HUES48 (cell line): Measurements from ENCODE around the gene PTPN22.

Experiments used
- H3K27ac ChIP-seq: one replicate; pipeline ENCODE4 v1.7.0; 2013; ENCODE audit warnings: low read depth, low read length, inconsistent platforms
- H3K27me3 ChIP-seq: 2 replicates; pipeline ENCODE4 v1.6.1; 2013; ENCODE audit warnings: mild to moderate bottlenecking, low read length; ENCODE audit not compliant: control insufficient read depth, insufficient read depth
- H3K36me3 ChIP-seq: 2 replicates; pipeline ENCODE4 v1.6.1; 2013; ENCODE audit warnings: low read length; ENCODE audit not compliant: control insufficient read depth, insufficient read depth
- H3K4me1 ChIP-seq: 2 replicates; pipeline ENCODE4 v1.6.1; 2013; ENCODE audit warnings: mild to moderate bottlenecking, low read length; ENCODE audit not compliant: control insufficient read depth, insufficient read depth
- H3K4me3 ChIP-seq: 2 replicates; pipeline ENCODE4 v1.5.1; 2013; ENCODE audit warnings: mild to moderate bottlenecking, low read depth, low read length
- H3K9ac ChIP-seq: 2 replicates; pipeline ENCODE4 v1.6.1; 2013; ENCODE audit warnings: mild to moderate bottlenecking, low read depth, low read length, moderate library complexity
- H3K9me3 ChIP-seq: 2 replicates; pipeline ENCODE4 v1.6.1; 2013; ENCODE audit warnings: low read length; ENCODE audit not compliant: control insufficient read depth, insufficient read depth

Gene PTPN22

GRCh38 chr1:113811156-113811887 lies 60.2 kb downstream of the PTPN22 start:
- H3K4me3 ChIP-seq = peak overlapping the region; percentile 97
- H3K36me3 ChIP-seq = no peaks in the 10 kb centered on the region
- H3K9ac ChIP-seq = peak overlapping the region; percentile 75
- no peaks in the 10 kb centered on the region for H3K27me3 ChIP-seq
- H3K4me1 ChIP-seq = 0 out of 2 replicates have a peak, but pooled peaks cover 6% of the 10 kb centered on the region
- H3K27ac ChIP-seq = peak overlapping the region; percentile 94
- no peaks in the 10 kb centered on the region for H3K9me3 ChIP-seq

GRCh38 chr1:113809670-113810602 lies 61.6 kb downstream of the PTPN22 start:
- no peaks in the 10 kb centered on the region for H3K27me3 ChIP-seq
- H3K4me3 ChIP-seq = peak overlapping the region; percentile 97
- no peak overlapping the region for H3K9ac ChIP-seq
- no peaks in the 10 kb centered on the region for H3K36me3 ChIP-seq
- H3K4me1 ChIP-seq = 0 out of 2 replicates have a peak, but pooled peaks cover 6% of the 10 kb centered on the region
- no peaks in the 10 kb centered on the region for H3K9me3 ChIP-seq
- H3K27ac ChIP-seq = no peak overlapping the region

- no peaks in the 10 kb centered on the region for H3K36me3 ChIP-seq
- H3K9me3 ChIP-seq = no peaks in the 10 kb centered on the region
- H3K27me3 ChIP-seq = no peaks in the 10 kb centered on the region
- H3K4me1 ChIP-seq = peaks cover 13% of the 10 kb centered on the region
- no peak overlapping the region for H3K9ac ChIP-seq
- H3K27ac ChIP-seq = no peak overlapping the region
- no peak overlapping the region for H3K4me3 ChIP-seq
These were observed 62.9 kb downstream of the PTPN22 start for GRCh38 chr1:113808450-113809195.

GRCh38 chr1:113805639-113806038 lies 65.9 kb downstream of the PTPN22 start:
- peaks cover 13% of the 10 kb centered on the region for H3K4me1 ChIP-seq
- no peaks in the 10 kb centered on the region for H3K36me3 ChIP-seq
- no peak overlapping the region for H3K4me3 ChIP-seq
- H3K9ac ChIP-seq = no peak overlapping the region
- H3K9me3 ChIP-seq = no peaks in the 10 kb centered on the region
- H3K27ac ChIP-seq = no peak overlapping the region
- H3K27me3 ChIP-seq = no peaks in the 10 kb centered on the region

GRCh38 chr1:113805256-113805531 lies 66.3 kb downstream of the PTPN22 start:
- no peaks in the 10 kb centered on the region for H3K27me3 ChIP-seq
- no peak overlapping the region for H3K27ac ChIP-seq
- no peak overlapping the region for H3K9ac ChIP-seq
- no peaks in the 10 kb centered on the region for H3K36me3 ChIP-seq
- peaks cover 10% of the 10 kb centered on the region for H3K4me1 ChIP-seq
- H3K4me3 ChIP-seq = no peak overlapping the region
- no peaks in the 10 kb centered on the region for H3K9me3 ChIP-seq

GRCh38 chr1:113804421-113805255 lies 66.9 kb downstream of the PTPN22 start:
- Histone ChIP-seq H3K27me3 (no peaks in the 10 kb centered on the region), H3K4me1 (peaks cover 7% of the 10 kb centered on the region), H3K36me3 (no peaks in the 10 kb centered on the region), H3K9me3 (no peaks in the 10 kb centered on the region), H3K9ac (no peak overlapping the region), H3K27ac (no peak overlapping the region), H3K4me3 (no peak overlapping the region)

- Histone ChIP-seq H3K36me3 (peaks cover 6% of the 10 kb centered on the region), H3K27me3 (no peaks in the 10 kb centered on the region), H3K9me3 (no peaks in the 10 kb centered on the region), H3K27ac (no peak overlapping the region), H3K9ac (no peak overlapping the region), H3K4me3 (no peak overlapping the region), H3K4me1 (peaks cover 7% of the 10 kb centered on the region)
These were observed 69.0 kb downstream of the PTPN22 start for GRCh38 chr1:113802367-113803007.

- Histone ChIP-seq H3K4me1 (peaks cover 7% of the 10 kb centered on the region), H3K4me3 (no peak overlapping the region), H3K27me3 (no peaks in the 10 kb centered on the region), H3K9ac (no peak overlapping the region), H3K36me3 (peaks cover 23% of the 10 kb centered on the region), H3K27ac (no peak overlapping the region), H3K9me3 (no peaks in the 10 kb centered on the region)
These were observed 71.0 kb downstream of the PTPN22 start for GRCh38 chr1:113800487-113800886.

- peaks cover 30% of the 10 kb centered on the region for H3K36me3 ChIP-seq
- H3K9me3 ChIP-seq = no peaks in the 10 kb centered on the region
These were observed 74.0 kb downstream of the PTPN22 start for GRCh38 chr1:113797472-113797871.

More at GRCh38 chr1:113797472-113797871, 74.0 kb downstream of the PTPN22 start:
- H3K27ac ChIP-seq = no peak overlapping the region
- no peaks in the 10 kb centered on the region for H3K27me3 ChIP-seq
- no peaks in the 10 kb centered on the region for H3K4me1 ChIP-seq
- H3K4me3 ChIP-seq = no peak overlapping the region
- no peak overlapping the region for H3K9ac ChIP-seq
